ENCODE measurements around the gene TRA2A.

Gene TRA2A

DNA sequence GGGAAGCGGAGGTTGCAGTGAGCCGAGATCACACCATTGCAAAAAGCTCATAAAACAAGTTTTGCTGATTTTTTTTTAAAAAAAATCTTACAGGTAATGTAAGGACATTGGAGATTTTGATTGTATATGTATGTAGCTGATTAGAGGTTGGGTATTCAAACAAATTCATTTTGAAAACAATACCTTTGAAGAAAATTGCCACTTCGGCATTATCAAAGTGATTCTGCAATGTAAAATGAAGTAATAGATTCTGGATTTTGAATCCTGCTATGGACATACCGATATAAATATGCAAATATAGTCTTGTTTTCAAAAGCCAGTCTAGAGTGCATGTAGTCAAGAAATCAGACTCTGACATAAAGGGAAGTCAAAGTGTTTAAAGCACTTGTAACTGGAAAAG is 49.1 kb downstream of the TRA2A start:
- H3K4me3 ChIP-seq (ENCODE audit: low read depth, low read length) = no peak overlapping the region
- H3K9me3 ChIP-seq (ENCODE audit: control insufficient read depth, low read length) = no peaks in the 10 kb centered on the region
- no peaks in the 10 kb centered on the region for H3K4me1 ChIP-seq
- H3K9ac ChIP-seq = no peak overlapping the region
- no peak overlapping the region for H3K27ac ChIP-seq
- H3K79me2 ChIP-seq = no peaks in the 10 kb centered on the region
- H3K27me3 ChIP-seq (ENCODE audit: control insufficient read depth, insufficient read depth, low read length) = no peaks in the 10 kb centered on the region
- no peak overlapping the region for H2AFZ ChIP-seq
- H3K4me2 ChIP-seq (ENCODE audit: low read length) = no peak overlapping the region
- no peaks in the 10 kb centered on the region for H3K36me3 ChIP-seq (ENCODE audit: control insufficient read depth, insufficient read depth, low read length)
- TF ChIP-seq, protein P1, sequence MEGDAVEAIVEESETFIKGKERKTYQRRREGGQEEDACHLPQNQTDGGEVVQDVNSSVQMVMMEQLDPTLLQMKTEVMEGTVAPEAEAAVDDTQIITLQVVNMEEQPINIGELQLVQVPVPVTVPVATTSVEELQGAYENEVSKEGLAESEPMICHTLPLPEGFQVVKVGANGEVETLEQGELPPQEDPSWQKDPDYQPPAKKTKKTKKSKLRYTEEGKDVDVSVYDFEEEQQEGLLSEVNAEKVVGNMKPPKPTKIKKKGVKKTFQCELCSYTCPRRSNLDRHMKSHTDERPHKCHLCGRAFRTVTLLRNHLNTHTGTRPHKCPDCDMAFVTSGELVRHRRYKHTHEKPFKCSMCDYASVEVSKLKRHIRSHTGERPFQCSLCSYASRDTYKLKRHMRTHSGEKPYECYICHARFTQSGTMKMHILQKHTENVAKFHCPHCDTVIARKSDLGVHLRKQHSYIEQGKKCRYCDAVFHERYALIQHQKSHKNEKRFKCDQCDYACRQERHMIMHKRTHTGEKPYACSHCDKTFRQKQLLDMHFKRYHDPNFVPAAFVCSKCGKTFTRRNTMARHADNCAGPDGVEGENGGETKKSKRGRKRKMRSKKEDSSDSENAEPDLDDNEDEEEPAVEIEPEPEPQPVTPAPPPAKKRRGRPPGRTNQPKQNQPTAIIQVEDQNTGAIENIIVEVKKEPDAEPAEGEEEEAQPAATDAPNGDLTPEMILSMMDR (IDR thresholded peaks at IDR 0.05) = no peak

DNA sequence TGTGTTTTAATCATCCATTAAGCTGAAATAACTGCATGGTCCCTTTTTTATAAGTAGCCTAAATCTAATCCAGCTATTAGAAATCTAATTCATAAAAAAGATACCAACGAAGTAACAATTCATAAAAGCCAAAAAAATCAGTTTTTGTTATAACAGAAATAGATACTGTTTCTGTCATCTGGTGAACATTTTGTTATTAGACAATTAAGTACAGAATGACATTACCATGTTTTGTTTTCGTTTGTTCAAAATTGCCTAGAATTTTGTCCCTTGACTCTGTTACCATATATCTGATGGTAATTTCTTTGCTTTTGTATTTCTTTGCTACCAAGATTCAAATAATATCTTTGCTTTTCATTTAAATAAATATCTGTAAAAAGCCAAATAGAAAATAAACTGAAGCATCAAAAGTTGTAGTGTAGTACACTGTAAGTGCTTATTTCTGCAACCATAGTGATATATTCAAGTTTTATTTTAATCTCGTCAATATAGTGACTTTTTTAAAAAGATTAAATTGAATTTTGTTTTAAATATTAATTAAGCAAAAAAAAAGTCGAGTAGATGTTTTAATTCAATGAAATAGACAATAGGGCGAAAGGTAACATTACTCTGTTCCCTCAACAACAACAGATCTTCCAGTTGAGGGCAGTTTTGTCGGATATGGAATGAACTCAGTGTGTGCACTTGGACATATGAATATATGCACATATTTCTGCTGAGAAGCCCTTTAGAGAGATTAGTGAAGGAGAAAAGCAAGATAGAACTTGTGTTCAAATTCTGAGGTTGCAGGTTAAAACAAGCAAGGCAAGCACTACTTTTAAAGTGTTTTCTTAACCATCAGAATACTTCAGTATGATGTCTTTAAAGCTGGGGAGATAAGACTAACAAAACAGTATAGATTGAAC is 53.6 kb downstream of the TRA2A start:
- Histone ChIP-seq H3K4me1 (no peaks in the 10 kb centered on the region), H3K27me3 (ENCODE audit: control insufficient read depth, insufficient read depth, low read length) (peaks cover 16% of the 10 kb centered on the region), H3K4me2 (ENCODE audit: low read length) (no peak overlapping the region), H3K27ac (no peak overlapping the region), H2AFZ (no peak overlapping the region), H3K4me3 (ENCODE audit: low read depth, low read length) (no peak overlapping the region), H3K36me3 (ENCODE audit: control insufficient read depth, insufficient read depth, low read length) (no peaks in the 10 kb centered on the region), H3K79me2 (no peaks in the 10 kb centered on the region), H3K9me3 (ENCODE audit: control insufficient read depth, low read length) (peaks cover 3% of the 10 kb centered on the region), H3K9ac (no peak overlapping the region)
- TF ChIP-seq, protein P1 (IDR thresholded peaks at IDR 0.05) = no peak

DNA sequence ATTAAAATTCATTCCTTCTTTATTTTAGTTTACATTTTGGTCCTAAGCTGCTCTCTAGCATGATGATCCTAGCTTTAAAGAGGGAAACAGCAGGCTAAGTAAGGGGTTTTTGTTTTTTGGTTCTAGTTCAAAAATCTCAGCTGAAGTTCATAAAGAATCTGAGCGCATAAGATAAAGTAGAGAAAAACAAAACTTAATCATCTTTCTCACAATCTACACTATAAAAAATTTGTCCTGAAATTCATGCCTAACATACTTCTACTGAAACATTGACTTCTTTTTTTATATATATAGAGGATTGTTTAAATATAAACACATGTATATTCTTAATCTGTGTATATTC is 54.7 kb downstream of the TRA2A start:
- Histone ChIP-seq H3K36me3 (ENCODE audit: control insufficient read depth, insufficient read depth, low read length) (no peaks in the 10 kb centered on the region), H3K9ac (no peak overlapping the region), H2AFZ (no peak overlapping the region), H3K27me3 (ENCODE audit: control insufficient read depth, insufficient read depth, low read length) (peaks cover 16% of the 10 kb centered on the region), H3K4me1 (no peaks in the 10 kb centered on the region), H3K27ac (no peak overlapping the region), H3K9me3 (ENCODE audit: control insufficient read depth, low read length) (peaks cover 3% of the 10 kb centered on the region), H3K4me2 (ENCODE audit: low read length) (no peak overlapping the region), H3K4me3 (ENCODE audit: low read depth, low read length) (no peak overlapping the region), H3K79me2 (no peaks in the 10 kb centered on the region)
- TF ChIP-seq, protein P1 (IDR thresholded peaks at IDR 0.05) = no peak

DNA sequence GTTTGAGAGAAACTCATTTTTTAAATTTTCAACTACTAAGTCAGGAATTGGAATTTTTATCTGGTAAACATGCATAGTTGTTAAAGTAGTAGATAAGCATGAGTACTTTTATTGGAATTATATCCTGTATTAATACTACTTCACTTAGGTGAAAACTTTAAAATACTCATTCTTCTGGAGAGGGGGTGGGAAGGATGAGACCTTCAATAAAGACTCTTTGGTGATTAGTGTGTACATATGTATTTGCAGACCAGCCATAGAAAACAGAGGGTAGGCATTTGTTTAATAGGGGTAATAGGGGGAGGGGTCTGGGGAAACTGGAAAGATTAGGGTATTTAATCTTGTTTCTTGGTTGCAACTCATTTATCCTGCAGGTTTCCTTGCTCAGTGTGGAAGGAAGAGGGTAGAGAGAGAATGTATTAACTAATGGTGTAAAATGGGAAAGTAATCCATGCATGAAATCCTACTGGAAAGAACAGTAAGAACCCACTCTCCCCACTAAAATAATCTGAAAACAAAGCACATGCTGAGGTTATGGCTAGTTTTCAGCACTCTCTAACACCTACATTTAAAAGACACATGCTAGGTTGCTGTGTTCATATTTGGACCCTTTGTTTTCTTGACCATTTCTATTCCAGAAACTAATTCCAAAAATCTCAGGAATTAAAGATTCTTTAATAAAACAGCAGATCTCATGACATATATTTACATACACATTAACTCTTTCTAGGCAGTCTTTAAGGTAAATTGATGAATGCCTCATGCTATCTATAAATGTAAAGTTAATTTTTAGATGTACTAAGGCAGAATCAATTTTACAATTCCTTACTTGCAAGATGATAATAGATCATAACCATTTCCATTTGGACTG is 55.3 kb downstream of the TRA2A start:
- Histone ChIP-seq H3K4me1 (no peaks in the 10 kb centered on the region), H3K4me3 (ENCODE audit: low read depth, low read length) (no peak overlapping the region), H3K27me3 (ENCODE audit: control insufficient read depth, insufficient read depth, low read length) (peaks cover 18% of the 10 kb centered on the region), H3K36me3 (ENCODE audit: control insufficient read depth, insufficient read depth, low read length) (no peaks in the 10 kb centered on the region), H3K79me2 (no peaks in the 10 kb centered on the region), H3K4me2 (ENCODE audit: low read length) (no peak overlapping the region), H3K9ac (no peak overlapping the region), H3K27ac (no peak overlapping the region), H3K9me3 (ENCODE audit: control insufficient read depth, low read length) (peaks cover 3% of the 10 kb centered on the region), H2AFZ (no peak overlapping the region)
- TF ChIP-seq, protein P1 (IDR thresholded peaks at IDR 0.05) = no peak

All from parathyroid adenoma (tissue), 2 donors.